ENCODE data around the gene OAS2.

Gene OAS2

DNA sequence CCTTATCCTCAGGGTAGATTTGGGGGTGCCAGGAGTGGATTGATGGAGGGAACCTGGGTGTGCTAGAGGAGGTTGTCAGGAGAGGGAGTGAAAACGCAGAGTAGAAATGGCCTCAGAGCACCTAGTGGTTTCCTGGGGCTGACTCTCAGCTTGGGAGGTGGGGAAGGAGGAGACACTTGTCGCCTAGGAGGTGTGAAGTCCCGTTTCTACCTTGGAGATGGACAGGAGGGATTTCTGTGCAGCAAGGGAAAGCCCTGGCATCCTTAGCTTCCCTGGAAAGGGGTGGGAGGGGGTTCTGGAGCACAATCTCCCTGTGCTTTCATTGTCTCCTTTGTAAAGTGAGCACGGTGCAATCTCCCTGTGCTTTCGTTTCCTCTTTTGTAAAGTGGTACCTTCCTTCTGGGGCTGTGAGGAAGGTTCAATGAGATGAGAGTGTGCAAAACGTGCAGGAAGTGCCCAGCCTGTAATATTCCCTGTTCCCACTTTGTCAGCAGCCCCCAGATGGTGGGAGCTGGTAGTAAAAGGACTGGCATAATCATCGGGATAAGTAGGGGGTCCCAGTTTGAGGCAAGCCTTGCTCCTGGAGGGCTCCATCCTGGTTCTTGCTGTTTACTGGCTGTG, 38.4 kb upstream of the OAS2 start:
- no peak for DNase-seq
- no CpG with 5 or more reads among the region's 7 CpGs for WGBS (ENCODE audit: extremely low coverage, insufficient coverage, low lambda C conversion rate)
- no peaks in the 10 kb centered on the region for H3K79me2 ChIP-seq (ENCODE audit: control insufficient read depth, insufficient read depth, low read length)
- no peak overlapping the region for H3K27ac ChIP-seq (ENCODE audit: low read depth, low read length)
- H4K5ac ChIP-seq (ENCODE audit: low read length): no peak overlapping the region
- H3K4me1 ChIP-seq (ENCODE audit: control insufficient read depth, low read depth, low read length): no peaks in the 10 kb centered on the region
- H3K36me3 ChIP-seq (ENCODE audit: control insufficient read depth, insufficient read depth, low read length): no peaks in the 10 kb centered on the region
- H3K9ac ChIP-seq (ENCODE audit: low read length): no peak overlapping the region
- H3K4ac ChIP-seq (ENCODE audit: low read depth, low read length): no peak overlapping the region
- no peak overlapping the region for H3K56ac ChIP-seq (ENCODE audit: low read length)
- H3K23ac ChIP-seq (ENCODE audit: low read length): no peak overlapping the region
- no peak overlapping the region for H2BK5ac ChIP-seq (ENCODE audit: low read length)
- no peaks in the 10 kb centered on the region for H3K79me1 ChIP-seq (ENCODE audit: low read length)
- no peak overlapping the region for H3K4me3 ChIP-seq (ENCODE audit: low read length)
- no peak overlapping the region for H4K8ac ChIP-seq (ENCODE audit: low read depth, low read length)
- H3K18ac ChIP-seq (ENCODE audit: low read length): no peak overlapping the region
- no peak overlapping the region for H3K4me2 ChIP-seq (ENCODE audit: low read length)
- H2BK120ac ChIP-seq (ENCODE audit: low read depth, low read length): no peak overlapping the region
- no peak overlapping the region for H2AK5ac ChIP-seq (ENCODE audit: low read length)
- no peak overlapping the region for H2BK15ac ChIP-seq (replicated peaks; ENCODE audit: low read depth)
- H3K27me3 ChIP-seq (ENCODE audit: insufficient read depth, low read length, poor library complexity): peaks cover 2% of the 10 kb centered on the region

DNA sequence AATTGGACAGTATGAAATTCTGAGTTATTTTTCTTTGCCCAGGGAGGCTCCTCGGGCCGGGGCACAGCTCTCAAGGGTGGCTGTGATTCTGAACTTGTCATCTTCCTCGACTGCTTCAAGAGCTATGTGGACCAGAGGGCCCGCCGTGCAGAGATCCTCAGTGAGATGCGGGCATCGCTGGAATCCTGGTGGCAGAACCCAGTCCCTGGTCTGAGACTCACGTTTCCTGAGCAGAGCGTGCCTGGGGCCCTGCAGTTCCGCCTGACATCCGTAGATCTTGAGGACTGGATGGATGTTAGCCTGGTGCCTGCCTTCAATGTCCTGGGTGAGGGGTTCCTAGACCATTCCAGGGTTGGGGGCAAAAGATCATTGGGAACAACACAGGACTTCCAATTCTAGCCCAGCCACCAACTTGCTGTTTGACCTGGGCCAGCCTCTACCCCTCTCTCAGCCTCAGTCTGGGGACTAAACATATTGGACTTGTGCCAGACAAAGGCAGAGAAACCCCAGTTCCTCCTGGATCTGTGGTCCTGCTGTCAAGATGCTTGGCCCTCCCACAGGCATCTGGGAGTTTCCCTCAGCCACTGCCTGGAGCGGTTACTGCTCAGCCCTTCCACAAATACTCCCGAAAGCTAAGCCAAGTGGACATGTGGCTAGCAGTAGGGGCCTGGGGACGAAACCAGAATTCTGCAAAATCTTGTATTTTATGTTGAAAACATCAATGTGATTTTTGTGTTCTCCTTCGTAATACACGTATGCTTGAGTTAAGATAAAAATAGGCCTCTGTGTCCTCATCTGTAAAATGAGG, 36.6 kb upstream of the OAS2 start:
- Histone ChIP-seq H4K5ac (ENCODE audit: low read length) (no peak overlapping the region), H3K36me3 (ENCODE audit: control insufficient read depth, insufficient read depth, low read length) (no peaks in the 10 kb centered on the region), H3K79me1 (ENCODE audit: low read length) (no peaks in the 10 kb centered on the region), H2BK120ac (ENCODE audit: low read depth, low read length) (no peak overlapping the region), H3K27ac (ENCODE audit: low read depth, low read length) (no peak overlapping the region), H3K4ac (ENCODE audit: low read depth, low read length) (no peak overlapping the region), H2AK5ac (ENCODE audit: low read length) (no peak overlapping the region), H3K4me3 (ENCODE audit: low read length) (no peak overlapping the region), H3K4me1 (ENCODE audit: control insufficient read depth, low read depth, low read length) (no peaks in the 10 kb centered on the region), H2BK15ac (replicated peaks; ENCODE audit: low read depth) (no peak overlapping the region), H3K9ac (ENCODE audit: low read length) (no peak overlapping the region), H3K79me2 (ENCODE audit: control insufficient read depth, insufficient read depth, low read length) (no peaks in the 10 kb centered on the region), H4K8ac (ENCODE audit: low read depth, low read length) (no peak overlapping the region), H3K27me3 (ENCODE audit: insufficient read depth, low read length, poor library complexity) (peaks cover 2% of the 10 kb centered on the region), H3K4me2 (ENCODE audit: low read length) (no peak overlapping the region), H3K23ac (ENCODE audit: low read length) (no peak overlapping the region), H3K18ac (ENCODE audit: low read length) (no peak overlapping the region), H3K56ac (ENCODE audit: low read length) (no peak overlapping the region), H2BK5ac (ENCODE audit: low read length) (no peak overlapping the region)
- no peak for DNase-seq
- no CpG with 5 or more reads among the region's 16 CpGs for WGBS (ENCODE audit: extremely low coverage, insufficient coverage, low lambda C conversion rate)

DNA sequence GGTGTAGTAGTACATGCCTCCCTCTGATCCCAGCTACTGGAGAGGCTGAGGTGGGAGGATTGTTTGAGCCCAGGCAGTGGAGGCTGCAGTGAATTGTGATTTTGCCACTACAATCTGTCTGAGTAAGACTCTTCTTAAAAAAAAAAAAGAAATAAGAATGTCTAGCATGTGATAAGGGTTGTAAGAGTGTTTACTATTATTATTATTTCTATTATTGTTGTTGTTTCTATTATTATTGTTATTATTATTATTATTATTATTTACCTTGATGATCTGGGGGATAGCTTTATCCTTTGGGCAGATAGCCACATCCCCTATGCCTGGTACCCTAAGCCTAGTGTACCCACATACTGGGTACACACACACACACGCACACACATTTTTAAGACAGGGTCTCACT, 35.7 kb upstream of the OAS2 start:
- Histone ChIP-seq H3K9ac (ENCODE audit: low read length) (no peak overlapping the region), H3K27ac (ENCODE audit: low read depth, low read length) (no peak overlapping the region), H3K79me2 (ENCODE audit: control insufficient read depth, insufficient read depth, low read length) (no peaks in the 10 kb centered on the region), H2BK120ac (ENCODE audit: low read depth, low read length) (no peak overlapping the region), H3K23ac (ENCODE audit: low read length) (no peak overlapping the region), H2BK15ac (replicated peaks; ENCODE audit: low read depth) (no peak overlapping the region), H4K8ac (ENCODE audit: low read depth, low read length) (no peak overlapping the region), H3K56ac (ENCODE audit: low read length) (no peak overlapping the region), H3K27me3 (ENCODE audit: insufficient read depth, low read length, poor library complexity) (peaks cover 2% of the 10 kb centered on the region), H3K36me3 (ENCODE audit: control insufficient read depth, insufficient read depth, low read length) (no peaks in the 10 kb centered on the region), H3K4me2 (ENCODE audit: low read length) (no peak overlapping the region), H3K79me1 (ENCODE audit: low read length) (no peaks in the 10 kb centered on the region), H2BK5ac (ENCODE audit: low read length) (no peak overlapping the region), H3K4me1 (ENCODE audit: control insufficient read depth, low read depth, low read length) (no peaks in the 10 kb centered on the region), H3K18ac (ENCODE audit: low read length) (no peak overlapping the region), H3K4ac (ENCODE audit: low read depth, low read length) (no peak overlapping the region), H4K5ac (ENCODE audit: low read length) (no peak overlapping the region), H2AK5ac (ENCODE audit: low read length) (no peak overlapping the region), H3K4me3 (ENCODE audit: low read length) (no peak overlapping the region)
- WGBS (ENCODE audit: extremely low coverage, insufficient coverage, low lambda C conversion rate): no CpG with 5 or more reads among the region's 1 CpG
- no peak for DNase-seq

DNA sequence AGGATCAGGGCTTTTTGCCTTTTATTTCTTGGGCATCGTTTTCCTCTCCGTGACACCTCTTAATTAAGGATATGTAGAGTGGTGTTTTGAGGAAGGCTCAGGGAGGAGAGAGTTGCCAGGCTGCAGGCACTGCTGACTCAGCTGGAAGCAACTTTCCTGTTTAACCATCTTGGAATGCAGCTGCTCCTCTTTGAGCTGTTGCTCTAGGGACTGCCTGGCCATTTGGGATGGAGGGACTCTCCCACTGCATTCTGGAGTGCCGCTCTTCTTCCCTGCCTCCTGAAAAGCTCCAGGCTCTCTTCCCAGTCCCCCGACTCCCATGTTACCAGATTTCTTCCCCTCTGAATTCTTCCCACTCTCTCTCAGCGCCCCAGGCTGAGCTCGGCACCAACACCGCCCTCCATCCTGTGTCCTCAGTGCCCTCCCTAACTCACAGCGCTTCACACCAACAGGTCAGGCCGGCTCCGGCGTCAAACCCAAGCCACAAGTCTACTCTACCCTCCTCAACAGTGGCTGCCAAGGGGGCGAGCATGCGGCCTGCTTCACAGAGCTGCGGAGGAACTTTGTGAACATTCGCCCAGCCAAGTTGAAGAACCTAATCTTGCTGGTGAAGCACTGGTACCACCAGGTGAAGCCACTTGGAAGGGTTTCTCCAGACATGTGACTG, 34.2 kb upstream of the OAS2 start:
- H3K79me2 ChIP-seq (ENCODE audit: control insufficient read depth, insufficient read depth, low read length): no peaks in the 10 kb centered on the region
- H2AK5ac ChIP-seq (ENCODE audit: low read length): no peak overlapping the region
- WGBS (ENCODE audit: extremely low coverage, insufficient coverage, low lambda C conversion rate): no CpG with 5 or more reads among the region's 15 CpGs
- no peak overlapping the region for H3K18ac ChIP-seq (ENCODE audit: low read length)
- no peak overlapping the region for H2BK5ac ChIP-seq (ENCODE audit: low read length)
- H3K36me3 ChIP-seq (ENCODE audit: control insufficient read depth, insufficient read depth, low read length): no peaks in the 10 kb centered on the region
- no peak overlapping the region for H3K4me2 ChIP-seq (ENCODE audit: low read length)
- H3K4me1 ChIP-seq (ENCODE audit: control insufficient read depth, low read depth, low read length): no peaks in the 10 kb centered on the region
- no peaks in the 10 kb centered on the region for H3K27me3 ChIP-seq (ENCODE audit: insufficient read depth, low read length, poor library complexity)
- no peak overlapping the region for H3K23ac ChIP-seq (ENCODE audit: low read length)
- H3K4me3 ChIP-seq (ENCODE audit: low read length): no peak overlapping the region
- H4K8ac ChIP-seq (ENCODE audit: low read depth, low read length): no peak overlapping the region
- H4K5ac ChIP-seq (ENCODE audit: low read length): no peak overlapping the region
- no peaks in the 10 kb centered on the region for H3K79me1 ChIP-seq (ENCODE audit: low read length)
- H3K56ac ChIP-seq (ENCODE audit: low read length): no peak overlapping the region
- peak; percentile 36 for DNase-seq
- H3K9ac ChIP-seq (ENCODE audit: low read length): no peak overlapping the region
- H3K4ac ChIP-seq (ENCODE audit: low read depth, low read length): no peak overlapping the region
- no peak overlapping the region for H2BK120ac ChIP-seq (ENCODE audit: low read depth, low read length)
- no peak overlapping the region for H2BK15ac ChIP-seq (replicated peaks; ENCODE audit: low read depth)
- no peak overlapping the region for H3K27ac ChIP-seq (ENCODE audit: low read depth, low read length)

DNA sequence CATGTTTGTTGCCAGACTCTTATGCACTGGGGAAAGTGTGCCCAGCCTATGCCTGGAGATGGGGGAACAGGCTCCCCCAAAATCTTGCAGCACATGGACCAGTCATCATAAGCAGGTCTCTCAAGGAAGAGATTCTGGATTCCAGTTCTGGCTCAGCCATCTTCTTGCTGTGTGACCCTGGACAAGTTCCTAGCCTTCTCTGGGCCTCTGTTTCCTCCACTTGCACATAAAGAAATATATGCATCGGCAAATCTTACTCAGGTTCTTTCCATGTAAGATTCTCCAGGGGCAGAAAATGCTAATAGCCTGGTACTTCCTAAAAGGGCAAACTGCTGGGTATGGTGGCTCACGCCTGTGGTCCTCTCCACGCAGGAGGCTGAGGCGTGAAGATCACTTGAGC, 32.8 kb upstream of the OAS2 start:
- Histone ChIP-seq H3K36me3 (ENCODE audit: control insufficient read depth, insufficient read depth, low read length) (no peaks in the 10 kb centered on the region), H3K4me3 (ENCODE audit: low read length) (no peak overlapping the region), H3K18ac (ENCODE audit: low read length) (no peak overlapping the region), H4K8ac (ENCODE audit: low read depth, low read length) (no peak overlapping the region), H3K27ac (ENCODE audit: low read depth, low read length) (no peak overlapping the region), H3K79me1 (ENCODE audit: low read length) (no peaks in the 10 kb centered on the region), H3K56ac (ENCODE audit: low read length) (no peak overlapping the region), H2BK15ac (replicated peaks; ENCODE audit: low read depth) (no peak overlapping the region), H3K4ac (ENCODE audit: low read depth, low read length) (no peak overlapping the region), H3K27me3 (ENCODE audit: insufficient read depth, low read length, poor library complexity) (no peaks in the 10 kb centered on the region), H2AK5ac (ENCODE audit: low read length) (no peak overlapping the region), H2BK5ac (ENCODE audit: low read length) (no peak overlapping the region), H3K4me2 (ENCODE audit: low read length) (no peak overlapping the region), H3K4me1 (ENCODE audit: control insufficient read depth, low read depth, low read length) (no peaks in the 10 kb centered on the region), H3K23ac (ENCODE audit: low read length) (no peak overlapping the region), H3K9ac (ENCODE audit: low read length) (no peak overlapping the region), H3K79me2 (ENCODE audit: control insufficient read depth, insufficient read depth, low read length) (no peaks in the 10 kb centered on the region), H2BK120ac (ENCODE audit: low read depth, low read length) (no peak overlapping the region), H4K5ac (ENCODE audit: low read length) (no peak overlapping the region)
- no peak for DNase-seq
- no CpG with 5 or more reads among the region's 4 CpGs for WGBS (ENCODE audit: extremely low coverage, insufficient coverage, low lambda C conversion rate)

Measured in mesendoderm (in vitro differentiated cells).